Stimulated activated CD4-positive, alpha-beta T cell treated with anti-CD3 and anti-CD28 coated beads, Interleukin-4, amount 100 ng/mL, for 24 hours (primary cell): ENCODE results near the gene C2CD4D.

Experiments used
- DNase-seq: peaks from one replicate; pipeline ENCODE4 v3.0.0-alpha.2; 2020

Gene C2CD4D

GRCh38 chr1:151832318-151832980 is 7.2 kb downstream of the C2CD4D start:
- DNase-seq: no peak

GRCh38 chr1:151831605-151832004 is 8.0 kb downstream of the C2CD4D start, which contains the start of gene RORC:
Gene RORC, minus strand, starts transcription at chr1:151831802. Its CDS starts 38 bp downstream, at chr1:151831764.
- no peak for DNase-seq

- no peak for DNase-seq
Observed at GRCh38 chr1:151831256-151831591, 8.4 kb downstream of the C2CD4D start.

- no peak for DNase-seq
Observed at GRCh38 chr1:151830055-151830454, 9.6 kb downstream of the C2CD4D start.

GRCh38 chr1:151829352-151830046 is 10.1 kb downstream of the C2CD4D start:
- DNase-seq: no peak

GRCh38 chr1:151828921-151829320 is 10.7 kb downstream of the C2CD4D start:
- DNase-seq: no peak

- DNase-seq: no peak
Observed at GRCh38 chr1:151827853-151828252, 11.8 kb downstream of the C2CD4D start.

GRCh38 chr1:151825751-151826660 is 13.6 kb downstream of the C2CD4D start:
- peak; percentile 46 for DNase-seq

- no peak for DNase-seq
Observed at GRCh38 chr1:151825204-151825603, 14.4 kb downstream of the C2CD4D start.

- no peak for DNase-seq
Observed at GRCh38 chr1:151823175-151823574, 16.4 kb downstream of the C2CD4D start.

GRCh38 chr1:151822404-151822803 is 17.2 kb downstream of the C2CD4D start:
- DNase-seq: peak; percentile 73

GRCh38 chr1:151820940-151821339 is 18.7 kb downstream of the C2CD4D start:
- DNase-seq: no peak

- DNase-seq: no peak
Observed at GRCh38 chr1:151819976-151820623, 19.5 kb downstream of the C2CD4D start.

GRCh38 chr1:151819227-151819835 is 20.3 kb downstream of the C2CD4D start:
- DNase-seq: no peak

- no peak for DNase-seq
Observed at GRCh38 chr1:151817353-151817730, 22.3 kb downstream of the C2CD4D start.

- no peak for DNase-seq
Observed at GRCh38 chr1:151816548-151817352, 22.9 kb downstream of the C2CD4D start.

GRCh38 chr1:151815716-151816327 is 23.8 kb downstream of the C2CD4D start:
- no peak for DNase-seq

GRCh38 chr1:151814971-151815545 is 24.6 kb downstream of the C2CD4D start:
- DNase-seq: no peak

GRCh38 chr1:151814426-151814825 is 25.2 kb downstream of the C2CD4D start:
- DNase-seq: no peak

GRCh38 chr1:151813271-151813977 is 26.2 kb downstream of the C2CD4D start:
- DNase-seq: no peak
